HCT116 (cell line): Measurements from ENCODE around the gene REPS2. TPM values are rescaled to one million over a fixed set of nuclear protein-coding genes. Genes with fewer than 3 reads are reported as not detected.

Experiments used
- ATAC-seq: fragments of 200-7000 bp; cut with Tn5 transposase; 2 replicates; pipeline ENCODE4 v1.9.1; 2020; ENCODE audit warnings: mild to moderate bottlenecking, moderate library complexity
- BruUV-seq: library from RNA; stranded (reverse); fragments of 400-500 nt; replicated peaks from 2 replicates; lab custom pipeline; 2021; lab: Mats Ljungman, UMichigan
- CTCF ChIA-PET: fragments of 300-600 bp; sonication (Branson Sonifier 250); formaldehyde crosslinking; loops from one replicate; lab custom pipeline; 2021; ENCODE audit warnings: antibody characterized with exemption; lab: Charles Lee
- POLR2A ChIA-PET: fragments of 300-600, 350-600 bp; sonication (Branson Sonifier 250); formaldehyde crosslinking; loops from one replicate; lab custom pipeline; 2021; ENCODE audit warnings: antibody characterized with exemption; lab: Charles Lee
- RAD21 ChIA-PET, 2 experiments: fragments of 300-600 bp; sonication (Branson Sonifier 250); formaldehyde crosslinking; loops; one replicate each; lab custom pipeline; 2023; ENCODE audit warnings: low total read pairs in 2 of 2; ENCODE audit not compliant: uncharacterized antibody in 2 of 2, unreplicated experiment in 2 of 2, low non-redundant PET in 1 of 2; lab: Charles Lee
- DNase-seq: peaks from one replicate; pipeline ENCODE4 v3.0.0-alpha.2; 2010; ENCODE audit warnings: low read depth, low spot score
- H2AFZ ChIP-seq: fragments of 200-600 bp; shearing (Covaris generic), sonication (generic); 2 replicates; pipeline ENCODE4 v1.6.1; 2017; ENCODE audit warnings: low read depth, mixed run types, mixed read lengths, antibody characterized with exemption, low read length; ENCODE audit not compliant: poor library complexity, severe bottlenecking
- H3K27ac ChIP-seq: 2 replicates; pipeline ENCODE4 v1.5.1; 2012; ENCODE audit warnings: low read depth, low read length
- H3K27me3 ChIP-seq: fragments of 200-600 bp; sonication (generic); 2 replicates; pipeline ENCODE4 v1.6.1; 2016; ENCODE audit warnings: mixed run types, low read length, mixed read lengths; ENCODE audit not compliant: insufficient read depth
- H3K36me3 ChIP-seq, 2 experiments: fragments of 200-500 bp in 1 of 2; fragments of 200-600 bp in 1 of 2; sonication (Bioruptor generic) in 1 of 2; sonication (generic) in 1 of 2; 2 replicates each; pipeline versions ENCODE4 v1.5.1 to v1.6.1; 2014 to 2016; ENCODE audit warnings: low read length in 2 of 2, inconsistent platforms in 1 of 2, mixed read lengths in 1 of 2, mixed run types in 1 of 2; ENCODE audit not compliant: insufficient read depth in 2 of 2, control insufficient read depth in 1 of 2
- H3K4me1 ChIP-seq, 2 experiments: fragments of 200-600 bp in 1 of 2; sonication (generic) in 1 of 2; 2 replicates each; pipeline versions ENCODE4 v1.5.1 to v1.6.1; 2012 to 2017; ENCODE audit warnings: low read length in 2 of 2, inconsistent platforms in 1 of 2, mild to moderate bottlenecking in 1 of 2, mixed read lengths in 1 of 2, mixed run types in 1 of 2, moderate library complexity in 1 of 2; ENCODE audit not compliant: insufficient read depth in 2 of 2, control insufficient read depth in 1 of 2
- H3K4me2 ChIP-seq: fragments of 200-600 bp; sonication (generic); 2 replicates; pipeline ENCODE4 v1.6.1; 2017; ENCODE audit warnings: mixed run types, low read length, mixed read lengths
- H3K4me3 ChIP-seq, 2 experiments: fragments of 200-600 bp in 1 of 2; sonication (generic) in 1 of 2; replicated peaks in 1 of 2; 2 replicates each; pipeline ENCODE4 v1.5.1; 2011 to 2016; ENCODE audit warnings: low read length in 2 of 2, control low read depth in 1 of 2, low read depth in 1 of 2, mild to moderate bottlenecking in 1 of 2, mixed read lengths in 1 of 2, mixed run types in 1 of 2
- H3K79me2 ChIP-seq: fragments of 200-600 bp; sonication (generic); 2 replicates; pipeline ENCODE4 v1.6.1; 2017; ENCODE audit warnings: mild to moderate bottlenecking, mixed run types, low read length, moderate library complexity, mixed read lengths; ENCODE audit not compliant: insufficient read depth
- H3K9ac ChIP-seq: fragments of 200-600 bp; sonication (generic); 2 replicates; pipeline ENCODE4 v1.6.1; 2016; ENCODE audit warnings: low read length, mixed read lengths
- H3K9me2 ChIP-seq: fragments of 200-600 bp; sonication (generic), shearing (Covaris generic); 2 replicates; pipeline ENCODE4 v1.6.1; 2017; ENCODE audit warnings: mixed run types, mild to moderate bottlenecking, moderate library complexity; ENCODE audit not compliant: insufficient read depth
- H3K9me3 ChIP-seq, 2 experiments: fragments of 200-500 bp in 1 of 2; fragments of 200-600 bp in 1 of 2; sonication (Bioruptor generic) in 1 of 2; sonication (generic) in 1 of 2; 2 replicates each; pipeline ENCODE4 v1.6.1; 2014 to 2017; ENCODE audit warnings: low read length in 2 of 2, mixed read lengths in 2 of 2, inconsistent platforms in 1 of 2, low read depth in 1 of 2, mild to moderate bottlenecking in 1 of 2, mixed run types in 1 of 2, moderate library complexity in 1 of 2; ENCODE audit not compliant: control insufficient read depth in 1 of 2, insufficient read depth in 1 of 2
- H4K20me1 ChIP-seq: fragments of 200-600 bp; sonication (generic), shearing (Covaris generic); 2 replicates; pipeline ENCODE4 v1.6.1; 2017; ENCODE audit warnings: mixed run types, mild to moderate bottlenecking, moderate library complexity; ENCODE audit not compliant: insufficient read depth
- CEBPB ChIP-seq: IDR thresholded peaks from 2 replicates; pipeline ENCODE4 v1.6.1; 2012; ENCODE audit warnings: low read depth
- ELF1 ChIP-seq: IDR thresholded peaks from 2 replicates; pipeline ENCODE4 v1.6.1; 2012; ENCODE audit warnings: low read depth, borderline replicate concordance
- EZH2 ChIP-seq: fragments of 200-600 bp; sonication (generic); IDR thresholded peaks from 2 replicates; pipeline ENCODE4 v1.6.1; 2017; ENCODE audit warnings: antibody characterized with exemption, mixed run types
- EZH2phosphoT487 ChIP-seq: fragments of 200-600 bp; IDR thresholded peaks from 2 replicates; pipeline ENCODE4 v1.6.1; 2018; ENCODE audit warnings: antibody characterized with exemption, borderline replicate concordance
- FOSL1 ChIP-seq: IDR thresholded peaks from 2 replicates; pipeline ENCODE4 v1.6.1; 2012; ENCODE audit warnings: low read depth
- JUND ChIP-seq: IDR thresholded peaks from 2 replicates; pipeline ENCODE4 v1.6.1; 2012
- POLR2A ChIP-seq: IDR thresholded peaks from 2 replicates; pipeline ENCODE4 v1.7.0; 2011; ENCODE audit warnings: borderline replicate concordance; ENCODE audit not compliant: insufficient read depth, insufficient read length; ENCODE audit errors: extremely low read depth
- SIN3A ChIP-seq: IDR thresholded peaks from 2 replicates; pipeline ENCODE4 v1.6.1; 2012; ENCODE audit warnings: low read depth
- TCF7L2 ChIP-seq: IDR thresholded peaks from 2 replicates; pipeline ENCODE4 v1.7.0; 2011; ENCODE audit warnings: borderline replicate concordance, inconsistent platforms; ENCODE audit not compliant: insufficient read depth, insufficient read length; ENCODE audit errors: extremely low read depth
- YY1 ChIP-seq: IDR thresholded peaks from 2 replicates; pipeline ENCODE4 v1.6.1; 2011; ENCODE audit warnings: low read length, low read depth, moderate library complexity, mild to moderate bottlenecking; ENCODE audit not compliant: insufficient replicate concordance; ENCODE audit errors: extremely low read depth
- ZFX ChIP-seq: fragments of 450-650 bp; IDR thresholded peaks from 2 replicates; pipeline ENCODE4 v1.6.1; 2017
- ZNF274 ChIP-seq: fragments of 200-500 bp; sonication (Bioruptor generic); IDR thresholded peaks from 2 replicates; pipeline ENCODE4 v1.6.1; 2014; ENCODE audit warnings: mild to moderate bottlenecking, low read depth, low read length, inconsistent platforms
- intact Hi-C: fragments of 100-400 bp; cut with micrococcal nuclease; formaldehyde crosslinking; loops from 2 replicates; pipeline ENCODE4 v1.10.0; 2022
- total RNA-seq: library from RNA; stranded (reverse); gene quantifications from one replicate; pipeline ENCODE4 v1.2.1, GENCODE V29; 2021; ENCODE audit not compliant: unreplicated experiment
- TF ChIP-seq, protein P1 (sequence below): IDR thresholded peaks from 2 replicates; pipeline ENCODE4 v1.6.1; 2011; ENCODE audit warnings: mild to moderate bottlenecking, low read length, moderate library complexity; ENCODE audit not compliant: insufficient replicate concordance; ENCODE audit errors: extremely low read depth
- TF ChIP-seq, protein P2 (sequence below): IDR thresholded peaks from 2 replicates; pipeline ENCODE4 v1.6.1; 2012; ENCODE audit warnings: low read depth

Gene REPS2
- total RNA-seq, 1 experiment from 2014 or later: 4.5 TPM

DNA sequence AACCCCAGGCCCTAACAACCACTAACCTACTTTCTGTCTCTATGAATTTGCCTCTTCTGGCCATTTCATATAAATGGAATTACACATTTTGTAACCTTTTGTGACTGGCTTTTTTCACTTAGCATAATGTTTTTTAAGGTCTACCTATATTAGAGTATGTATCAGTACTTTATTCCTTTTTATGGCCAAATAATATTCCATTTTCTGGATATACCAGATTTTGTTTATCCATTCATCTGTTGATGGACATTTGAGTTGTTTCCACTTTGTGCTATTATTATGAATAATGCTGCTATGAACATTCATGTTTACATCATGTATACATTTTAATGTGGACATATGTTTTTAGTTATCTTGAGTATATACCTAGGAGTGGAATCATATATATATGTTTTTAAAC, 35.5 kb downstream of the REPS2 start:
- H3K27ac ChIP-seq: no peak overlapping the region
- no peaks in the 10 kb centered on the region for H3K79me2 ChIP-seq
- ATAC-seq: no peak
- no peaks in the 10 kb centered on the region for H3K9me3 ChIP-seq
- intact Hi-C loops: no loop called here
- no TSS peak for BruUV-seq
- no peak overlapping the region for H3K4me3 ChIP-seq
- no peaks in the 10 kb centered on the region for H3K9me2 ChIP-seq
- H3K4me1 ChIP-seq: no peaks in the 10 kb centered on the region
- H2AFZ ChIP-seq: no peak overlapping the region
- H4K20me1 ChIP-seq: no peaks in the 10 kb centered on the region
- no peak for DNase-seq
- ChIA-PET POLR2A (no interaction called here), CTCF (no interaction called here), RAD21 (no interaction called here)
- H3K9ac ChIP-seq: no peak overlapping the region
- no peak overlapping the region for H3K4me2 ChIP-seq
- no peaks in the 10 kb centered on the region for H3K36me3 ChIP-seq
- no peaks in the 10 kb centered on the region for H3K27me3 ChIP-seq
- TF ChIP-seq SIN3A (no peak), EZH2 (no peak), ZNF274 (no peak), TCF7L2 (no peak), ELF1 (no peak), FOSL1 (no peak), EZH2phosphoT487 (no peak), POLR2A (no peak), ZFX (no peak), YY1 (no peak), CEBPB (no peak), JUND (no peak)
- TF ChIP-seq, protein P1, sequence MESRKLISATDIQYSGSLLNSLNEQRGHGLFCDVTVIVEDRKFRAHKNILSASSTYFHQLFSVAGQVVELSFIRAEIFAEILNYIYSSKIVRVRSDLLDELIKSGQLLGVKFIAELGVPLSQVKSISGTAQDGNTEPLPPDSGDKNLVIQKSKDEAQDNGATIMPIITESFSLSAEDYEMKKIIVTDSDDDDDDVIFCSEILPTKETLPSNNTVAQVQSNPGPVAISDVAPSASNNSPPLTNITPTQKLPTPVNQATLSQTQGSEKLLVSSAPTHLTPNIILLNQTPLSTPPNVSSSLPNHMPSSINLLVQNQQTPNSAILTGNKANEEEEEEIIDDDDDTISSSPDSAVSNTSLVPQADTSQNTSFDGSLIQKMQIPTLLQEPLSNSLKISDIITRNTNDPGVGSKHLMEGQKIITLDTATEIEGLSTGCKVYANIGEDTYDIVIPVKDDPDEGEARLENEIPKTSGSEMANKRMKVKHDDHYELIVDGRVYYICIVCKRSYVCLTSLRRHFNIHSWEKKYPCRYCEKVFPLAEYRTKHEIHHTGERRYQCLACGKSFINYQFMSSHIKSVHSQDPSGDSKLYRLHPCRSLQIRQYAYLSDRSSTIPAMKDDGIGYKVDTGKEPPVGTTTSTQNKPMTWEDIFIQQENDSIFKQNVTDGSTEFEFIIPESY: no peak
- TF ChIP-seq, protein P2, sequence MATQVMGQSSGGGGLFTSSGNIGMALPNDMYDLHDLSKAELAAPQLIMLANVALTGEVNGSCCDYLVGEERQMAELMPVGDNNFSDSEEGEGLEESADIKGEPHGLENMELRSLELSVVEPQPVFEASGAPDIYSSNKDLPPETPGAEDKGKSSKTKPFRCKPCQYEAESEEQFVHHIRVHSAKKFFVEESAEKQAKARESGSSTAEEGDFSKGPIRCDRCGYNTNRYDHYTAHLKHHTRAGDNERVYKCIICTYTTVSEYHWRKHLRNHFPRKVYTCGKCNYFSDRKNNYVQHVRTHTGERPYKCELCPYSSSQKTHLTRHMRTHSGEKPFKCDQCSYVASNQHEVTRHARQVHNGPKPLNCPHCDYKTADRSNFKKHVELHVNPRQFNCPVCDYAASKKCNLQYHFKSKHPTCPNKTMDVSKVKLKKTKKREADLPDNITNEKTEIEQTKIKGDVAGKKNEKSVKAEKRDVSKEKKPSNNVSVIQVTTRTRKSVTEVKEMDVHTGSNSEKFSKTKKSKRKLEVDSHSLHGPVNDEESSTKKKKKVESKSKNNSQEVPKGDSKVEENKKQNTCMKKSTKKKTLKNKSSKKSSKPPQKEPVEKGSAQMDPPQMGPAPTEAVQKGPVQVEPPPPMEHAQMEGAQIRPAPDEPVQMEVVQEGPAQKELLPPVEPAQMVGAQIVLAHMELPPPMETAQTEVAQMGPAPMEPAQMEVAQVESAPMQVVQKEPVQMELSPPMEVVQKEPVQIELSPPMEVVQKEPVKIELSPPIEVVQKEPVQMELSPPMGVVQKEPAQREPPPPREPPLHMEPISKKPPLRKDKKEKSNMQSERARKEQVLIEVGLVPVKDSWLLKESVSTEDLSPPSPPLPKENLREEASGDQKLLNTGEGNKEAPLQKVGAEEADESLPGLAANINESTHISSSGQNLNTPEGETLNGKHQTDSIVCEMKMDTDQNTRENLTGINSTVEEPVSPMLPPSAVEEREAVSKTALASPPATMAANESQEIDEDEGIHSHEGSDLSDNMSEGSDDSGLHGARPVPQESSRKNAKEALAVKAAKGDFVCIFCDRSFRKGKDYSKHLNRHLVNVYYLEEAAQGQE: no peak
